EH (cell line): ENCODE results near the gene BIK.

Experiments
- DNase-seq: peaks from one replicate; pipeline ENCODE4 v3.0.0-alpha.2; 2015; ENCODE audit warnings: low read depth

Gene BIK

DNA sequence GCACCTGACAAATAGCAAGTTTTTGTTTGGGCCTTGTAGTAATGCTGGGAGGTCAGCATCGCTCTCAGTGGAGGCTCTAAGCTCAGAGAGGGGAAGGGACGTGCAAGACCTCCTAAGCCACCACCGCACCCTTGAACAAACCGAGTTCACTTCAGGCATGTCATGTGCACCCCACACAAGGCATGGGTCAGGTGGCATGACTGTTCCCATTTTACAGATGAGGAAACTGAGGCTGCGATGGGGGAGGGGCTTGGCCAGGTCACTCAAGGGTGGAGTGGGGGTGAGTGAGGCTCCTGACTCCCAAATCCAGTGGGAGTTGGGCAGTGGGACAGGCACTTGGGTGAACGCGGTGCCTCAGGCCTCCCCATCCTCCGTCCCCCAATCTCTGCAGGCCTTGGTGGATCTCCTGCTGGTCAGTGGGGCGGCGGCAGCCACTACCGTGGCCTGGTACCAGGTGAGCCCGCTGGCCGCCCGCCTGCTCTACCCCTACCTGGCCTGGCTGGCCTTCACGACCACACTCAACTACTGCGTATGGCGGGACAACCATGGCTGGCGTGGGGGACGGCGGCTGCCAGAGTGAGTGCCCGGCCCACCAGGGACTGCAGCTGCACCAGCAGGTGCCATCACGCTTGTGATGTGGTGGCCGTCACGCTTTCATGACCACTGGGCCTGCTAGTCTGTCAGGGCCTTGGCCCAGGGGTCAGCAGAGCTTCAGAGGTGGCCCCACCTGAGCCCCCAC lies 52.0 kb downstream of the BIK start:
- DNase-seq = no peak

DNA sequence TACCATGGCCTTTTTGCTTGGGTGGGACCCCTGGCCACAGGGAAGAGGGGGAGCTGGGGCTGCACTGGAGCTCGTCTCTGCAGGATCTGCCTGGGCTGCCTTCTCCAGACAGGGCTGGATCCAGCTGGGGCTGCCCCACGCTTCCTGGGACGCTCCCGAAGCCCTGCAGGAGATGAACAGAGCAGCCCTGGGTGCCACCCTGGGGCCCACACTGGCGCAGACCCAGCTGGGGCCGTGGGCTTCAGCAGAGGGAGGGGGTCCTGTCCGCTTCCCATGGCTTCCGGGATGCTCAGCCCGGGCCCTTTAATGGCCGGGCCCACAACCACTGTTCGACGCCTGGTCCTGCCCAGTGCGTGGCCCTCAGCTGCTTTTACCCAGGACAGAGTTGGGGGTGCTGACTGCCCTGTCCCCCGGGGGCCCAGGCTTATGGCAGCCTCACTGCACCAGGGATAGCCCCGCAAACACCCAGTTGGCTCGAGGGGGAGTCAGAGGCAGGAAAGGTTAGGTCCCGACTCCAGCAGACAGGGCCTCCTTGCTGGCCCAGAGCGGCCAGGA lies 52.8 kb downstream of the BIK start:
- no peak for DNase-seq

DNA sequence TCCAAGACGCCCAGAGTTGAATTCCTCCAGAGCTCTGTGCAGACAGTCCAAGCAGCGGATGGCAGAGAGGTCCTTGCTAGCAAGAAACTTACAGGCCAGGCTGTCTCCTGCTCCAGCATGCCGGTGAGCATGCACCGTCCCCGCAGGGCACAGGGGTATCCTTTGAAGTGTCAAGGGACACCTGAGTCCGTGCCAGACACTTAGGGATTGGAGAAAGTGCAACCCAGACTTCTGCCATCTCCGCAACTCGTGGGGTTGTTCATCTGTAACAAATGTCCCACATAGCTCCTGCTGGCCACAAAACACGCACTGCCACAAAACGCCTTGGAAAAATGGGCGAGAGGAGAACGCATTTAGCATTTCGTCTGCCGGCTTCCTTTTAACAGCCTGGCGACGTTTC lies 54.1 kb downstream of the BIK start:
- peak; percentile 10 for DNase-seq

DNA sequence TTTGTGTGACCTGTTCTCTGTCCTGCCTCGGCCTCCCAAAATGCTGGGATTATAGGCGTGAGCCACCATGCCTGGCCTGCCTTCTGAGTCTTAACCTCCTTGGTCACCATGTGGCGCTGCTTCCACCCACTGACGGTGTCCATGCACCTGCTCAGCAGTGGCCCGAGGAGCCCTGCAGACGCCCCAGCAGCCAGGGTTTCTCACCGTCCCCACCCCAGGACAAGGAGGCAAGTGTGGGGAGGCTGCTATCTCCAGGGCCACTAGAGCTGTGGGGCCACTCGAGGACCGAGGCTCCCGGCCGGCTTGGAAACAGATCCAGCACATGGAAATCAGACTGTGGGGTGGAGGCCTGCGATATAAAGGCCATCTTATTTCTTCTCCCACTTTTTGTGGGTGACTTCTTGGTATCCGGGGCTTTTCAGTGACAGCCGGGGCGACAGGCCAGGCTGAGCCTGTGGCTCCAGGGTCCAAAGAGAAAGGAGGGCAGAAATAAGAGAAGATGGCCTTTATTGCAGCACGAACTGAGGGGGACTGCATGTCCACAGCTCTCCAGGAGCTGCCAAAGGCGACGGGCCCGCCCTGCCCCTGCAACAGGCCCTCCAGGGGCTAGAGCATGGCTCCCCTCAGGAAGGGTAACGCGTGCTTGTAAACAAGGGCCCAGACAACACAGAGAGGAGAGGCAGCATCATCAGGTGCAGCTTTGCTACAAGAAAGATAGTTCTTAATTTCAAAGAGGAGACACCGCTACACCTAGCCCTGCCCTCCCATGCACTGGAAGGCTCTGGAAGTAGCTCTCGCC lies 55.8 kb downstream of the BIK start:
- DNase-seq = no peak

DNA sequence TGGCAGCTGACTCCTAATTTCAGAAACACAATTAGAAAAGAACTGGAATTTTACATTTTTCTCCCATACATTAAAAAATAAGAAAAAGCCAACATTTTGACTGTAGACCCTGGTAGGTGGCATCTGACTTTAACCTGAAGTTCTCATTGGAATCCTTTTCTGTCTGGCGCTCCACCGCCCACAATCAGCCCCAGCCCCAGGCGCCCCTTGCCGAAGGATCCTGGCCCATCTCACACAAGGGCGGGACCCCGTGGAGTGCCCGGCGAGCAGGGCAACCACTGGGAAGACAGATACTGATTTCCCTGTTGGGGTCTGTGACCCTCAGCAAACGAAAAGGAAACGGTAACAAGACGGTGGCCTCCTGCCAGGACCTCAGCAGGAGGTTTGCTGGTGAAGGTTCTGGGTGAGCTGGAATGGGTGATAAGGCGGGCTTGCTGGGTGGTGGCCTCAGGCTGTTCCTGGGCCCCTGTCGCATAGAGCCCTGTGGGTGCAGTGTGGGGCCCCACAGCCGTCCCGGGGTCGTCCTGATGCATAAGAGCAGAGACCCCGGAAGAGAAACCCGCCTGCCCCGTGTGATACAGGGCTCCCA lies 56.5 kb downstream of the BIK start:
- DNase-seq = no peak

DNA sequence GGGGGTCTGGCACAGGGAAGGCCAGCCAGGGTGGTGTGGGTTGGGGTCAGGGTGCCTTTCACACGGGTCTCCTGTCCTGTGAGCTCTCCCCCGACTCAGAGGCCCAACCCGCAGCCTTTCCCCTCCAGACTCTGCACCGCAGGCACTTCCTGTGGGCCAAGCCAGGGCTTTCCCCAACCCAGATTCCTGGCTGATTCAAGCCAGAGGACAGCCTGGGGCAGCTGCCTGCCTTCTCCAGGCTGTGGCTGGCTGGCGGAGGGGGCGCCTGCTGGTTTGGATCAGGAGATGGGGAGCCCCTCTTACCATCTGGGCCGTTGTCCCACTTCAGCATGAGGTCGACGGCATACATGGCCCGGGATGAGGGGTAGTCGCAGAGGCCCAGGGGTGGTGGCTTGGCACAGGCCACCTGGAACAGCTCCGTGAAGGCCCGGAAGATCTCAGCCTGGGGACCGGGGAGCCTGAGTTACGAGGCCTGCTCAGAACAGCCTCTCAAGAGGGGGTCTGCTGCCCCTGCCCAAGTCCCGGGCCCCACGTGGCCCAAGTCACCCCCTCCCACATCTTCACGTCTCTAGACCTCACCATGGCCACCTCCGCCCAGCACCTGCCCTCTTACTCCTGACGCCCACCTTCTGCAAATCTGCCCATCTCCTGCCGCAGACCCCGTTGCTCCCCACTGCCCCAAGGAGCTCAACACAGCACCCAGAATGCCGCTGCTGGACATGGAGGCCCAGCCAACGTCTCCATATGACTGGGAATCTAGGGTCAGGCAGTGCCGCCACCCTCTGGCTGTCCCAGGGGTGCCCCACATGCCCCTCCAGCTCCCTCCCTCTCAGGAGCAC lies 58.1 kb downstream of the BIK start:
- peak; percentile 80 for DNase-seq

DNA sequence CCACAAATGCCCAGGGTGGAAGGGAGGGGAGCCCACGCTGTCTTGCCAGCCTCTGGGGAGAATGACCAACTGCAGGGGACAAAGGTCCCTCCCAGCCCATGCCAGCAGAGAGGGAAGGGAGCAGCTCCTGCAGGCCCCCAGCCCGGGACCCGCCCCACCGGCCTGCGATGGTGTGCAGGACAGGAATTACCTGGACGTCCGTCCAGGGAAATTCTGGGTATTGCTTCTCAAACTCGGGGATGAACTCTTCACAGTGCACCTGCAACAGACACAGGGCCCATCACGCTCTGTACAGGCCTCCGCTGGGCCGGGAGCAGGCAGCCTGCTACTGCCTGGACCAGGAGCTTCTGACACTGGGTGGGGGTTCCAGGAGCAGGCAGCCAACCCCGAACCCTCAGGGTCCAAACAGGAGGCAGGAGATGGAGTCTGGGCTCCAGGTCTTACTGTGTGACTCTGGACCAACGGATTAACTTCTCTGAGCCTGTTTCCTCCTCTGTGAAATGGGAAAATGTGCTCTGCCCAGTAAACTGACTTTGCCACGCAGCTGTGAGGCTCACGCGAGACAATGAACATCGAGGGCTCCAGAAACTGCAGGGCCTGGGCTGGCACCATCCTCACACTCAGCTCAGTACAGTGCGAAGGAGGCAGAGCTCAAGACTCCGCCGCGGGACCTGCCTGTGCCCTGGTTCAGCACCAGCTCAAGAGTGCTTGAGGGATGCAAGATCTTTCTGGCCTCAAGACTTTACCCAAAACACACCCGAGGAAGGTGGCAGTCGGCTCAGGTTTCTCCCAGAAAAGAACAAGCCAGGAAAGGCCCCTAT lies 59.0 kb downstream of the BIK start:
- DNase-seq = no peak

DNA sequence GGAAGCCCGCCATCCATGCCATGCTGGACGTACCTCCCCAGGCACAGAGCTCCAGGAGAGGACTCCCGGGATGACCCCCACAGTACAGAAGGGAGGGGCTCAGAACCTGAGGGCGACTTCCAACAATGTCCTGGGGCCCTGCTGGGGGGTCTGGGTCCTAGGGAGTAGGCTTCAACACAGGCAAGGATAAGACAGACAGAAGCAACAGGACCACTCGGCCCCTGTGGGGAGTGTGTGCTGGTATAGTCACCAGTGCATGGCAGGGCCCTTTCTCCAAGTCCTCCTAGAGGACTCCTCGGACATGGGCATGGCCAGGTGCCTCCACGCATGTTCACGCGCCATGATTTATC lies 59.6 kb downstream of the BIK start:
- DNase-seq = no peak

DNA sequence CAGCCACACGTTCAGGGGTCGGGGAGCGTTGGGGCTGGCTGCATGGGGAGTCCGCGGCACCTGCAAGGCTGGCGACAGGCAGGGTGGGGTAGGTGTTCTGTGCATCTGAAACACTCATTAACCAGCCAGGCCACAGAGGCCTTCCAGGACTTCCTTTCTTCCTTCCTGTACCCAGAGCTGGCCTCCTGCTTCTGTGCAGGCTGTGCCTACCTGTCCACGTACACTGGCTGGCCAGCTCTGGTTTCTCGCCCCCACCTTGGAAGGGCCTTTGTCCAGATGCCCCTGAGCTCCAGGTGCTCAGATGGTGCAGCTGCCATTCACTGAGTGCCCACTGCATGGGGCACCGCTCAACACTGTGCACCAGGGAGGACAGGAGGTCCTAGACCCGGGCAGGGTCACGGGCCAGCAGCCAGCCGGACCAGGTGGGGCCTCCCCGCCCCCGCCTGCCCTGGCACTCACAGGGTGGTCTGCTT lies 60.5 kb downstream of the BIK start:
- no peak for DNase-seq

DNA sequence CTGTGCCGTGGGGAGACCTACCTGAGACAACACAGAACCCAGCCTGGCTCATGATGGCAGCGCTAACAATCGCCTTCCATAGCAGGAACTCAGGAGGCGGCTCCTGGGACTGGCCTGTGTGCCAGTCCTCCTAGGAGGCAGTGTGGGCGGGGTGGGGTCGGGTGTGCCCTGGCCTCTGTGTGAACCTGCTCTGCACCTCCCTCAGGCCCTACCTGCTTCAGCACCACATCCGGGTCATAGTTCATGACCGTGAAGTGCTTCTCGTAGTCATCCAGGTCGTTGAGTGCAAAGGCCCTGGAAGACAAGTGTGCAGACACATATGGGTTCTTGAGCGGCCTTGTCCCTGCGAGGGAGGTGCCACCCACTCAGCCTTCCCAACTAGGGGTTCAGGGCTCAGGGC lies 61.1 kb downstream of the BIK start:
- DNase-seq = no peak

DNA sequence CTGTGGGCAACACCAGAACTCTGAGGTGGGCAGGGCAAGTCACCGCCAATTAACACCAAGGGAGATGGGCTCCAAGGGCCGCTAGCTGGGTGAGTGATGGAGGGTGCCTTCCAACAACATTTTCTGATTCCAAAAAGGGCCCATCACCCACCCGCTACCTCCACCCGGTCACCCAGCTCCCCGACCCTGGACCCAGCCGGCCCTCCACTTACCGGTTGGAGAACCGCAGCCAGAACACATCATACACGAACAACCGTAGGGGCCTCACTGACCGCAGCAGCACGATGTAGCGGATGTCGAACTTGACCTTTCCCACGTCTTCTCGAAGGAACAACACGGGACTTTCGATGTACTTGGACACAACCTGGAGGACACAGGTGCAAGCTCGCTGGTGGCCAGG lies 61.6 kb downstream of the BIK start:
- DNase-seq = no peak

DNA sequence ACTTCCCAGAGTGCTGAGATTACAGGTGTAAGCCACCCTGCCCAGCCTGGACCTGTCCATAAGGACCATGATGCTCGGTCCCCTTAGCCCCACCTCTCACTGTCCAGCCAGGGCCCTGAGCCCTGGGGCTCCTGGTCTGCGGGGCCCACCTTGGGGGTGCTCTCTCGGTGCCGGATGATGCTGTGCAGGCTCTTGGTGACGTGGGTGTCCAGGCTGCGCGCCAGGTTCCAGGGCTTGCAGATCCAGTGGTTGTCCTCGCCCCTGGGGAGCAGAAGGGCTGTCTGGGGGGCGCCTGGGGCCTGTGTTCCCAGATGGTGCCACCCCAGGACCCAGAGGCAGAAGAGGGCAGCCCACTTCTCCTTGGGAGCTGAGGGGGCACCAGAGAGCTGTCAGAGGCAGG lies 63.0 kb downstream of the BIK start:
- no peak for DNase-seq

DNA sequence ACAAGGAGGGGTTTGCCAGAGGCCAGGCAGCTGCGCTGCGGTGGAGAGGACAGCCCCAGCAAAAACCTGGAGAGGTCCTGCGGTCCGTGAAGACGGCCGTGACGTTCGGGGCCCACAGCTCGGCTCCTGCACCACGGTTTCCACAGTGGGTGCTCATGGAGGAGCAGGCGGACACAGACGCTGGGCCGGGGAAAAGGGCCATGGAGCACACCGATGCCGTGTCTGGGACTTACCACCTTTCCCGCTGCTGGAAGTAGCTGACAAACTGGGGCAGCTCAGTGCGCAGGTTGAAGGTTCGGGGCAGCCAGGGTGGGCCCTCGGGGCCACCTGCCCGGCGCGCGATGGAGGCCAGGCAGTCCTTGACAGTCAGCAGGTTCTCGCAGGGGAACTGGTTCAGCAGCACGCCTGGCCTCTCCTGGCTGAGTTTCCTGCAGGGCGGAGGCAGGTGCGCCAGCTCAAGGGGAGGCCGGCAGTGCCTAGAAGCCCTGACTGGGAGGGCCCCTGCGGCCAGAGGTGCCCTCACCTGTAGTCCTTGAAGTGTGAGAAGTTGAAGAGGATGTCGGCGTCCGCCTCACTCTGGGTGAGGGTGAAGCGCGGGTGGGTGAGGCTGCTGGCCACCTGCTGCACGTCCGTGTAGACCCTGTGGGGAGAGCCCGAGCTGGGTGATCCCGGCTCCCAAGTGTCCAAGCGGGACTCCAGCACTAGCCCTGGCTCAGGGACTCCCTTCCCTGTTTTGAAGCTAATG lies 63.6 kb downstream of the BIK start:
- no peak for DNase-seq

DNA sequence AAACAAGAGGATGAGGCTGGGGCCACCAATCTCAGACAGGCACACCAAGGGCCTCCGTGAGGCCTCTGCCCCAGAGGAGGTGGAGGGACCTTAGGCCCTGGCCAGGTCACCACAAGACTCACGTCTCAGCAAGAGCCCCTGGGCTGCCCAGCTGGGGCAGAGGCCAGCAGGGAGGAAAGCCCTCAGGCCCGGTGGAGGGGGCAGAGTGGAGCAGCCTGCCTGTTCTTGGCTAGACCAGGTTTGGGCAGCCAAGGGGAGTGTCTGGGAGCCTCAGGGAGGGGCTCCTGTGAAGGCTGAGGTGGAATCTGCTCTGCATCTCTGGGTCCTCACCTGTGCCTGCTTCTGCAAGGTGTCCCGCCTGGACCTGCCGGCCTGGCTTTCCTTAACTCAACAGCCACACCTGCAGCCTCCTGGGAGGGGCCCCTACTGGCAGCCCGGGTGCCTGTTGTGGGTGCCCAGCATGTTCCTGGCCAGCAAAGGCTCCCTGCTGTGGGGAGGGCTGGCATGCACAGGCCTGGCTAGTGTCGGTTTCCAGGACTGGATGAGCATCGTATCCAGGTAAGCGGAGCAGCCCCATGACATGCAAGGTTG lies 64.5 kb downstream of the BIK start:
- DNase-seq = no peak

DNA sequence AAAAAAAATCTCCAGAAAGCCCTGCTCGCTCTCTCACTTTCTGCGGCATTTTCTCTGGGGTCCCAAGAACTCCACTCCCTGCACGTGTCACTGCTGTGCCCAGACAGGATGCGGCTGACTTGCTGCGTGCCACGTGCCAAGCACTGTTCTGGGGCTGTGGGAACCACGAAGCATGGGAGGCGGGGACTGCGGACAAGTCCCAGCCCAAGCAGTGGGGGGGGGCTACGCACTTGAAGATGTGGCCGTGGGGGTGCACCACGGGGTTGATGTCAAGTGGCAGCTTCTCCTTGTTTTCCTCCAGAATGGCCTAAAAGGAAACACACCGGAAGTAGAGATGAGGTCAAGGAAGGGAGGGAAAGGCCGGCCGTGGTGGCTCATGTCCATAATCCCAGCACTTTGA lies 65.5 kb downstream of the BIK start:
- no peak for DNase-seq

DNA sequence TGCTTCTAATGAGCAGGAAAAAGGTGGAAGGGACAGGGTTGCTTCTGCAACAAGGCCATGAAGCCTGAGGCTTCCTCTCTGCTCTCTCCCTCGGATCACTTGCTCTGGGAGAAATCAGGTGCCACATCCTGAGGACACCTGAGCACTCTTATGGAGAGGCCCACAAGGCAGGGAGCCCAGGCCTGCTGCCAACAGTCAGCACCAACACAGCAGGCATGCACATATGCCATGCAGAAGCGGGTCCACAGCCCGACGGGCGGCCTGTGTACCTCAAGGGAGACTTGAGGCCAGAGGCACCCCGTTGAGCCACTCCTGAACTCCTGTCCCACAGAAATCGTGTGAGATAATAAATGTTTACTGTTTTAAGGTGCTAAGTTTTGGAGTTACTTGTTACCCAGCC lies 66.9 kb downstream of the BIK start:
- no peak for DNase-seq
